Measurements from ENCODE around the gene MUS81. TPM values are rescaled to one million over a fixed set of nuclear protein-coding genes. Genes with fewer than 3 reads are reported as not detected.

Gene MUS81
- total and polyA plus RNA-seq, 9 of the 15 experiments (the other 6 are each of a cell fraction or from before 2014, with no cell fraction given), result 13.4 to 118 (median 53.7) TPM

GRCh38 chr11:65862941-65863888 lies 3.0 kb downstream of the MUS81 start:
- TF ChIP-seq FOXM1 (IDR thresholded peaks at IDR 0.05; ENCODE audit: low read depth), result no peak
- 0 out of 2 replicates have a peak, but pooled peaks have one; percentile 39 for TF ChIP-seq FOXM1 (CRISPR knock-in tag; IDR thresholded peaks at IDR 0.05; ENCODE audit: low read depth)
- peak; percentile 32; the same call in 1 of the 2 replicates for TF ChIP-seq POLR2A (conservative IDR thresholded peaks at IDR 0.05)
- peak; percentile 72 for TF ChIP-seq RBFOX2 (IDR thresholded peaks at IDR 0.05; ENCODE audit: low read depth, low read length)
- no peak for TF ChIP-seq MECOM (CRISPR knock-in tag; IDR thresholded peaks at IDR 0.05)
- TF ChIP-seq, protein P1, sequence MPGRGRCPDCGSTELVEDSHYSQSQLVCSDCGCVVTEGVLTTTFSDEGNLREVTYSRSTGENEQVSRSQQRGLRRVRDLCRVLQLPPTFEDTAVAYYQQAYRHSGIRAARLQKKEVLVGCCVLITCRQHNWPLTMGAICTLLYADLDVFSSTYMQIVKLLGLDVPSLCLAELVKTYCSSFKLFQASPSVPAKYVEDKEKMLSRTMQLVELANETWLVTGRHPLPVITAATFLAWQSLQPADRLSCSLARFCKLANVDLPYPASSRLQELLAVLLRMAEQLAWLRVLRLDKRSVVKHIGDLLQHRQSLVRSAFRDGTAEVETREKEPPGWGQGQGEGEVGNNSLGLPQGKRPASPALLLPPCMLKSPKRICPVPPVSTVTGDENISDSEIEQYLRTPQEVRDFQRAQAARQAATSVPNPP (IDR thresholded peaks at IDR 0.05; ENCODE audit: borderline replicate concordance, insufficient read depth, insufficient read length), result no peak
- no peak for TF ChIP-seq TRIM24 (IDR thresholded peaks at IDR 0.05)
- TF ChIP-seq RBM22 (IDR thresholded peaks at IDR 0.05; ENCODE audit: low read depth, low read length, poor library complexity, severe bottlenecking), result peak; percentile 50
- no peak for TF ChIP-seq DPF2 (IDR thresholded peaks at IDR 0.05)
- no peak for TF ChIP-seq ZNF12 (CRISPR knock-in tag; IDR thresholded peaks at IDR 0.05)
- peak; percentile 56; the same call in 1 of the 2 replicates for TF ChIP-seq POLR2G (IDR thresholded peaks at IDR 0.05; ENCODE audit: low read depth, low read length)
- TF ChIP-seq PCBP1 (IDR thresholded peaks at IDR 0.05; ENCODE audit: low read depth, low read length, poor library complexity, severe bottlenecking), result peak; percentile 35
- no peak for TF ChIP-seq PHF21A (IDR thresholded peaks at IDR 0.05; ENCODE audit: borderline replicate concordance, low read depth)
- in situ Hi-C loops (cut with MboI) (no loop called here), intact Hi-C loops (cut with micrococcal nuclease) (no loop called here)
- H3K27ac ChIP-seq (ENCODE audit: extremely low read depth, low read depth, low read length), result no peak overlapping the region
- no peak overlapping the region for H3K4me3 ChIP-seq
- H3K36me3 ChIP-seq (ENCODE audit: control insufficient read depth, insufficient read depth, low read length), result peaks cover 69% of the 10 kb centered on the region; the same call in 2 of the 3 replicates
- no peaks in the 10 kb centered on the region; a peak in 1 of 5 replicates for H3K27me3 ChIP-seq (ENCODE audit: control insufficient read depth in 2 of 2, insufficient read depth in 2 of 2, low read length in 2 of 2)
- 94% methylated on average over 24 of the region's 24 CpGs for WGBS (ENCODE audit: insufficient coverage, low coverage, missing lambda C conversion rate)
- peak overlapping the region in 1 of 2 experiments; percentile 100; a peak in 2 of 4 replicates for H3K9ac ChIP-seq (ENCODE audit: insufficient read depth in 1 of 2, low read depth in 2 of 2, low read length in 2 of 2)
- ATAC-seq (no peak), DNase-seq (ENCODE audit: extremely low read depth in 1 of 4, low spot score in 3 of 4) (no peak), FAIRE-seq (no peak)
- ChIA-PET CTCF (ENCODE audit: low intra/inter-chr PET ratio) (no interaction called here), POLR2A (interaction anchor here (0.6 to 2.6 kb wide), 6 partner anchors 9 to 27 kb away, joined by 3 to 7 read pairs (median 4); partner anchors contain the start of genes CCDC85B and CTSW)
- peaks cover 22 to 80% of the 10 kb centered on the region in 2 experiments for H3K4me1 ChIP-seq (replicated peaks in 1 of 2; ENCODE audit: control insufficient read depth in 2 of 2, insufficient read depth in 2 of 2, low read length in 2 of 2)
- peaks cover 26% of the 10 kb centered on the region for H3K79me2 ChIP-seq (ENCODE audit: control insufficient read depth, insufficient read depth, low read length)
- no peak overlapping the region for H2AFZ ChIP-seq (ENCODE audit: low read depth, low read length)
- H3K9me3 ChIP-seq (replicated peaks; ENCODE audit: control insufficient read depth, insufficient read depth, low read depth, low read length), result no peaks in the 10 kb centered on the region
- no peaks in the 10 kb centered on the region for H3K9me1 ChIP-seq (ENCODE audit: control insufficient read depth, insufficient read depth, low read length)
- no peaks in the 10 kb centered on the region for H4K20me1 ChIP-seq (replicated peaks; ENCODE audit: control insufficient read depth, insufficient read depth, low read length)
- no TSS peak for BruUV-seq (replicated peaks)
- no peak overlapping the region for H3K4me2 ChIP-seq (ENCODE audit: insufficient read depth, low read length)
